ENCODE measurements around the gene CRX. TPM values are rescaled to one million over a fixed set of nuclear protein-coding genes. Genes with fewer than 3 reads are reported as not detected.
"Not testable (repeated sequence)": the region's sequence is repeated elsewhere in the genome, so short reads cannot be mapped to it uniquely, and the experiment has no call there.

Gene CRX
- total RNA-seq, 1 experiment from 2014 or later = not detected

GRCh38 chr19:47858646-47859285 is 37.0 kb downstream of the CRX start, which contains the start of gene TPRX2:
Gene TPRX2, plus strand, starts transcription at chr19:47859235. Its CDS starts 12 bp downstream, at chr19:47859247.
- DNase-seq (ENCODE audit: low read depth) = not testable (repeated sequence)

- DNase-seq (ENCODE audit: low read depth) = not testable (repeated sequence)
Observed at GRCh38 chr19:47859838-47860237, 38.1 kb downstream of the CRX start.

- DNase-seq (ENCODE audit: low read depth) = no peak
Observed at GRCh38 chr19:47860602-47861297, 39.0 kb downstream of the CRX start.

DNA sequence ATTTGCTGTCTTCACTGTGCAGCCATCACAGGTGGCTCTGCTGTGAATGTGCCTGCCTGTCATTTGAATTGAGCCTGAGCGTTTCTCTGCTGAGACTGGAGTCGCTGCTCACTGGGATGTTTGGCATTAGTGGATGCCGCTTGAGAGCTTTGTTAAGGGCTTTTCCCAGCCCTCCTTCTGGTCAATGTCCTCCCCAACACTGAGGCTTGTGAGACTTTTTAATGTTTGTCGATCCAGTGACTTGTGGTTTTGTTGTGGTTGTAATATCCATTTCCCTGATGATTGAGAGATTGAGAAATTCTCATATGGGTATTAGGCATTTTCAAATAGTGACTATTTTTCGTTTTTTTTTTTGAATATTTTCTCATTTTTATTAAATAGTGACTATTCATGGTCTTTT is 39.9 kb downstream of the CRX start:
- no peak for DNase-seq (ENCODE audit: low read depth)

DNA sequence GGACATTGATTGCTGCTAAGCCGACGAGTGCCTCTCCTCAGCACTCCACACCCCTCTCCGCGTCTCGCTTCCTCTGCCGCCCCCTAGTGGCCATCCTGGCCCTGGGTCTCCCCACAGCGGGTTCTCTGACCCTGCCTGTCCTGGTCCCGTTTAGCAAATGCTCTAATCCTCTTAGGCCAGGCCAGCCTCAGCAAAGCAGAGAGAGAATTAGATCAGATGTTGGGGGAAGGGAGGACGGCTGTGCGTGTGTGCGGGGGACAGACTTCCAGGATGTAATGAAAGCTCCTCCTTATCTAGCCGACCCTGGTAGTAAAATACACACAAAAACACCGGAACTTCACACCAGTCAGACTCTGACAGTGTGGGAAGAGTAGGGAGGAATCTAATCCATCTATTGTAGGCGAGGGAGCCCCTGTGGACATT is 41.8 kb downstream of the CRX start:
- peak; percentile 66 for DNase-seq (ENCODE audit: low read depth)

GRCh38 chr19:47865166-47865565 is 43.4 kb downstream of the CRX start:
- DNase-seq (ENCODE audit: low read depth) = no peak

DNA sequence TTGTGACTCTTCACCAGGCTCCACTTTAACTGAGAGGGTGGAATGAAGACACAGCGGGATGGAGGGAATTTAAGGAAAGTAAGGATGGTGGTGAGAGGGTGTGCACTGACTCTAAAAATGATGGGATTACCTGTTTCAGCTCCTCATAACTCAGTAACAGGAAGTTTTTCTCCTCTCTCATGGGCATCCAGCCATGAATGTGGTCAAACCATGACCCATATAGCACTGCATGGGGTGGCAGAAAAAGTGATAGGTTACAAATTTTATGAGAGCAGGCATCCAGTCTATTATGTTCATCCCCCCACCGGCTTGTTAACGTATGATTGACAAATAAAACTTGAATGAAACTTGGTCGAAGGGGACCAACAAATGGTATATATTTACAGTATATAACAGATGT is 57.2 kb downstream of the CRX start:
- DNase-seq (ENCODE audit: low read depth) = no peak

- DNase-seq (ENCODE audit: low read depth) = not testable (repeated sequence)
Observed at GRCh38 chr19:47879385-47879784, 57.6 kb downstream of the CRX start.

GRCh38 chr19:47881757-47882156 is 60.0 kb downstream of the CRX start:
- no peak for DNase-seq (ENCODE audit: low read depth)

- no peak for DNase-seq (ENCODE audit: low read depth)
Observed at GRCh38 chr19:47882890-47883289, 61.2 kb downstream of the CRX start.

DNA sequence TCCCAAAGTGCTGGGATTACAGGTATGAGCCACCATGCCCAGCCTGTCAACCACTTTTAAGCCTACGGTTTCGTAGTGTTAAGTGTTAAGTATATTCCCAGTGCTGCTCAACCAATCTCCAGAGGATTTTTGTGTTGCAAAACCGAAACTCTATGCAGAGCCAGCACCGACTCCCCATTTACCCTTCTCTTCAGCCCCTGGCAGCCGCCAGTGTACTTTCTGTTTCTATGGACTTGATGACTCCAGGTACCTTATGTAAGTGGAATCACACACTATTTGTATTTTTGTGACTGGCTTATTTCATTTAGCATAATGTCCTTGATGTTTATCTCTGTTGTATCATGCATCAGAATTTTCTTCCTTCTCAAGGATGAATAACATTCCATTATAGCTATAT is 63.3 kb downstream of the CRX start:
- no peak for DNase-seq (ENCODE audit: low read depth)

DNA sequence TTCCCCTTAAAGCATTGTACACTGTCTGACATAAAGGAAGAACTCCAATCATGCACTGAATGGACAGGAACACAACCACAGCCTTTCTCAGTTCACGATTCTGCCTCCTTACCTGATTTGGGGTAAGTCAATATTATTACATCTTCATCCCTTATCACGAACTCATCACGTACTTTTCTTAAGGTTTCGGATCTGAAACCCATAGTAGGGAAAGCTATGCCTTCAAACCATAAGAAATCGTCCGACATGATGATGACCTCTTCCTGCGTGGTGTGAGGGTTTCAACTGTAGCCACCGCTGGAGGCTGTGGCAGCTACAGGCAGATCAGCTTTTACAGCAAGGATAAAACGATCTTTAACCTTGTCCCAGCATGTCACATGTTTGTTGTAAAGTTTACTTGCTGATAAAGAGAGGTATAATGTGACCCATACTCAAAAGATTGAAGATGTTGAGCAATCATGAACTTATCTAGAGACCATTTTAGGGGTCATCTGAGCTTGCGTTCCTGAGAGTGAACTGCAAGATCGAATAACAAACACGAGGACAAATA is 64.3 kb downstream of the CRX start, which contains the start of gene SULT2A1:
Gene SULT2A1 (minus strand): TSS at position 306 of the 550 bp plus-strand sequence. CDS start 58 bp downstream, at position 248.
- DNase-seq (ENCODE audit: low read depth) = no peak

- DNase-seq (ENCODE audit: low read depth) = no peak
Observed at GRCh38 chr19:47890865-47891621, 69.3 kb downstream of the CRX start.

- no peak for DNase-seq (ENCODE audit: low read depth)
Observed at GRCh38 chr19:47891622-47891922, 69.8 kb downstream of the CRX start.

DNA sequence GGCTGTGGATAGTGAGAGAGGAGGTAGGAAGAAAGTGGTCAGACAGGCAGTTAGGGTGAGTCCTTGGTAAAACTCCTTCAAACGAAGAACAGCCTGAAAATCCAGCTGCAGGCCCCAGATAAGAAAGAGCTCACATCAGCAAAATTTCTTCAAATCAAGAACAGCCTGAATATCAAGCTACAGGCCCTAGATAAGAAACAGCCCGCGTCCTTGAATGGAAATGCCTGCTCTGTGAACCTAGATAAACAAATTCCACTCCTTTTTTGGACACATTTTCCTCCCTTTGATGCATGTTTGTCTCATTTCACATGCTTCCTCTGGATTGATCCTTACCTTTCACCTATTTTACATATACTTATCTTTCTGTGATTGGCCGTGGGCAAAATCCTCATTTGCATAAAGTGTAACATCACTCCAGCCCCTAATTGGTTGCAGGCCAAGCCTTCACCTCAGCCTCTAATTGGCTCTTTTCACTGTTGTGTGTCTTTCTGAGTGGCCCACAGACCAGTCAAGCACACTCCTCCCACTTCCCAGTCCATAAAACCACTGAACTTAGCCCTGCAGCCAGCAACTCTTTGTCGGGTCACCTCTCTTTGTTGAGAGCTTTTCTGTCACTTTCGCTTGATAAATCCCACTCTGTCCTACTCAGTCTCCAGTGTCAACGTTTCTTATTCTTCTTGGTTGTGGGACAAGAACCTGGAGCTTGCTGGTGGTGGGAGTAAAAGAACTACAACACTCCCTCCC is 70.4 kb downstream of the CRX start:
- no peak for DNase-seq (ENCODE audit: low read depth)

Small RNA genes lying within 50 kb of the gene (small RNA-seq; reads per million reads assigned to genes)
- gene AC008745.1 = not detected

Other genes with a start within 250 kb of the CRX start
- not detected in 2 replicates for gene ZNF541, start 248.8 kb upstream of the CRX start, total RNA-seq (2014; rRNA removed; shearing (Covaris generic))
- 0.68 and 2.3 TPM in 2 replicates for gene BICRA, start 212.8 kb upstream of the CRX start, total RNA-seq (2014; rRNA removed; shearing (Covaris generic))
- 28.4 and 36.2 TPM in 2 replicates for gene EHD2, start 108.5 kb upstream of the CRX start, total RNA-seq (2014; rRNA removed; shearing (Covaris generic))
- gene NOP53, start 76.4 kb upstream of the CRX start, total RNA-seq (2014; rRNA removed; shearing (Covaris generic)) = 87.2 and 111 TPM in 2 replicates
- gene SELENOW, start 43.2 kb upstream of the CRX start, total RNA-seq (2014; rRNA removed; shearing (Covaris generic)) = 124 and 165 TPM in 2 replicates
- gene TPRX1, start 17.4 kb upstream of the CRX start, total RNA-seq (2014; rRNA removed; shearing (Covaris generic)) = not detected in 2 replicates
- gene TPRX2, start 37.3 kb downstream of the CRX start, total RNA-seq (2014; rRNA removed; shearing (Covaris generic)) = not detected in 2 replicates
- gene SULT2A1, start 64.4 kb downstream of the CRX start, total RNA-seq (2014; rRNA removed; shearing (Covaris generic)) = not detected in 2 replicates
- not detected in 2 replicates for gene BSPH1, start 170.2 kb downstream of the CRX start, total RNA-seq (2014; rRNA removed; shearing (Covaris generic))
- gene ELSPBP1, start 172.7 kb downstream of the CRX start, total RNA-seq (2014; rRNA removed; shearing (Covaris generic)) = not detected in 2 replicates
- gene CABP5, start 222.1 kb downstream of the CRX start, total RNA-seq (2014; rRNA removed; shearing (Covaris generic)) = not detected in 2 replicates